Heart right ventricle (tissue), 16 donors: ENCODE results near the gene TNKS1BP1. TPM values are rescaled to one million over a fixed set of nuclear protein-coding genes. Genes with fewer than 3 reads are reported as not detected.
A peak's percentile ranks its signal among the peaks of the same experiment; 100 is the strongest.

ENCODE experiments used
- ATAC-seq, 8 donors: fragments of 200-7000 bp; cut with Tn5 transposase; one replicate each; pipeline ENCODE4 v1.9.1; 2020; ENCODE audit warnings: mild to moderate bottlenecking in 8 of 8, moderate library complexity in 8 of 8, moderate number of reproducible peaks in 1 of 8
- DNase-seq, 2 donors: peaks; one replicate each; pipeline ENCODE4 v3.0.0-alpha.2; 2020
- H3K27ac ChIP-seq, 10 donors: fragments of 200-600 bp; sonication (generic) in 2 of 10; one replicate each; pipeline versions ENCODE4 v1.5.0 to v1.8.0; 2020 to 2022; ENCODE audit warnings: mild to moderate bottlenecking in 3 of 10
- H3K27me3 ChIP-seq, 7 donors: fragments of 200-600 bp; one replicate each; pipeline ENCODE4 v1.8.0; 2021 to 2022; ENCODE audit warnings: mild to moderate bottlenecking in 2 of 7
- H3K36me3 ChIP-seq, 9 donors: fragments of 200-600 bp; sonication (generic) in 1 of 9; one replicate each; pipeline versions ENCODE4 v1.5.0 to v1.8.0; 2020 to 2022; ENCODE audit warnings: mild to moderate bottlenecking in 2 of 9
- H3K4me1 ChIP-seq, 9 donors: fragments of 200-600 bp; sonication (generic) in 1 of 9; one replicate each; pipeline versions ENCODE4 v1.5.0 to v1.8.0; 2020 to 2022; ENCODE audit warnings: mild to moderate bottlenecking in 4 of 9
- H3K4me3 ChIP-seq, 10 donors: fragments of 200-600 bp; sonication (generic) in 2 of 10; one replicate each; pipeline versions ENCODE4 v1.5.0 to v1.8.0; 2020 to 2022; ENCODE audit warnings: mild to moderate bottlenecking in 7 of 10, moderate library complexity in 2 of 10
- H3K9me3 ChIP-seq, 11 donors: fragments of 200-600 bp in 10 of 11; sonication (generic) in 2 of 11; one replicate each; pipeline versions ENCODE4 v1.5.0 to v1.8.0; 2013 to 2022; ENCODE audit warnings: mild to moderate bottlenecking in 2 of 11, control low read depth in 1 of 11, moderate library complexity in 1 of 11
- CTCF ChIP-seq, 9 donors: fragments of 200-600 bp; sonication (generic) in 2 of 9; IDR thresholded peaks; one replicate each; pipeline versions ENCODE4 v1.5.0 to v1.8.0; 2021 to 2022; ENCODE audit warnings: antibody characterized with exemption in 9 of 9, mild to moderate bottlenecking in 5 of 9, moderate library complexity in 1 of 9
- WGBS, 2 donors: extraction: QIAGEN DNeasy Blood & Tissue Kit; methylation state at CpG; one replicate each; pipeline ENCODE4 v1.1.7; 2013; ENCODE audit warnings: inconsistent platforms in 1 of 2; 5-methylcytosine and 5-hydroxymethylcytosine counted together
- intact Hi-C, 10 donors: fragments of 100-400 bp; cut with DNase I; formaldehyde crosslinking; loops; one replicate each; pipeline versions ENCODE4 v1.11.1 to v1.14.2; 2022
- polyA plus RNA-seq, 2 donors: library from polyadenylated mRNA; stranded (reverse); fragments of 200-250 nt; gene quantifications; one replicate each; pipeline ENCODE4 v1.2.3, GENCODE V29; 2013
- total RNA-seq, 10 donors: library from RNA; stranded (reverse); fragmentation: NEBNext Ultra II Directional in 3 of 10; extraction: Animal tissue kit (Norgen Biotek cat#: 25700) in 3 of 10; gene quantifications; one replicate each; pipeline versions ENCODE4 v1.2.1 to v1.2.4, GENCODE V29; 2021 to 2023
- donor health status: Arrhythmogenic right ventricular cardiomyopathy.
- donor health status: ischemic (EF 13 %, LVEDD 7.1; RV severe dilation, severe dysfunction).
- donor health status: healthy with polysubstance abuse.
- donor health status: DM: no; HTN: yes; CAD: no.
- donor health status: DM: no; HTN: no; CAD: no.
- donor health status: ischemic (EF 25% LVEDD 6.9; RV normal size, moderate dysfunction).
- donor health status: ischemic (EF 25% LVEDD 5.7; RV mildly dilated, moderate dysfunction).
- donor health status: healthy.
- donor health status: DM: yes; HTN: yes; CAD: no.
- donor health status: Ischemic cardiomyopathy.
- donor health status: ischemic (EF 35%, LVEDD 5.7; RV mildly dilated, moderate dysfunction).
- donor health status: nonischemic (EF 11% LVEDD 7.7; RV severe dilation, severe dysfunction).
- donor health status: DM: yes; HTN: yes; CAD: no.
- donor health status: PGD.
- donor health status: ischemic (EF 29% LVEDD 5.4; RV normal size, mild dysfunction).
- donor health status: nonischemic (EF 23%, LVEDD 6.1; RV moderate dilation, normal function).

TNKS1BP1 gene
- total and polyA plus RNA-seq, 12 donors, result 19.9 to 118 (median 37.0) TPM

GRCh38 chr11:57315491-57315890 lies 9.3 kb downstream of the TNKS1BP1 start:
- peak overlapping the region in 5 of 10 donors; percentile 7 to 70 (median 17) for H3K27ac ChIP-seq
- H3K36me3 ChIP-seq, result peaks cover 0 to 87% (median 28%) of the 10 kb centered on the region in 9 donors
- H3K9me3 ChIP-seq, result no peaks in the 10 kb centered on the region
- peaks cover 39 to 97% (median 77%) of the 10 kb centered on the region in 9 donors for H3K4me1 ChIP-seq
- 24 to 36% methylated on average over 8 of the region's 8 CpGs for WGBS, 2 donors
- ATAC-seq (no peak), DNase-seq (no peak)
- intact Hi-C loops, result no loop called here
- TF ChIP-seq CTCF (IDR thresholded peaks at IDR 0.05), result no peak
- H3K4me3 ChIP-seq, result no peak overlapping the region
- H3K27me3 ChIP-seq, result no peaks in the 10 kb centered on the region

- H3K27me3 ChIP-seq, result no peaks in the 10 kb centered on the region
- no peak for TF ChIP-seq CTCF (IDR thresholded peaks at IDR 0.05)
- H3K4me1 ChIP-seq, result peaks cover 39 to 97% (median 81%) of the 10 kb centered on the region in 9 donors
- H3K36me3 ChIP-seq, result peaks cover 0 to 87% (median 23%) of the 10 kb centered on the region in 9 donors
- 87 to 89% methylated on average over 15 of the region's 15 CpGs for WGBS, 2 donors
- ATAC-seq, result no peak
- no peak for DNase-seq
- H3K27ac ChIP-seq, result peak overlapping the region in 1 of 10 donors; percentile 70
- no peaks in the 10 kb centered on the region for H3K9me3 ChIP-seq
- H3K4me3 ChIP-seq, result no peak overlapping the region
- intact Hi-C loops, result no loop called here
Measured at GRCh38 chr11:57314221-57314973, 10.4 kb downstream of the TNKS1BP1 start.

- Histone ChIP-seq H3K4me3 (no peak overlapping the region), H3K27ac (peak overlapping the region in 3 of 10 donors; percentile 3 to 91 (median 25)), H3K27me3 (no peaks in the 10 kb centered on the region), H3K9me3 (no peaks in the 10 kb centered on the region), H3K36me3 (peaks cover 0 to 87% (median 23%) of the 10 kb centered on the region in 9 donors), H3K4me1 (peaks cover 39 to 99% (median 86%) of the 10 kb centered on the region in 9 donors)
- TF ChIP-seq CTCF (IDR thresholded peaks at IDR 0.05), result no peak
- ATAC-seq, result no peak
- 71 to 78% methylated on average over 8 of the region's 8 CpGs for WGBS, 2 donors
- no peak for DNase-seq
- intact Hi-C loops, result no loop called here
Measured at GRCh38 chr11:57313788-57314135, 11.0 kb downstream of the TNKS1BP1 start.

- peaks cover 36 to 99% (median 86%) of the 10 kb centered on the region in 9 donors for H3K4me1 ChIP-seq
- peaks cover 0 to 86% (median 23%) of the 10 kb centered on the region in 9 donors for H3K36me3 ChIP-seq
- peak in 1 of 2 donors; percentile 42 for DNase-seq
- no peak overlapping the region for H3K4me3 ChIP-seq
- no peaks in the 10 kb centered on the region for H3K27me3 ChIP-seq
- H3K27ac ChIP-seq, result peak overlapping the region in 7 of 10 donors; percentile 4 to 91 (median 25)
- no peak for TF ChIP-seq CTCF (IDR thresholded peaks at IDR 0.05)
- WGBS, 2 donors, result 74 to 81% methylated on average over 26 of the region's 26 CpGs
- intact Hi-C loops, result no loop called here
- ATAC-seq, result no peak
- no peaks in the 10 kb centered on the region for H3K9me3 ChIP-seq
Measured at GRCh38 chr11:57313071-57313787, 11.5 kb downstream of the TNKS1BP1 start.
